RWPE1 (cell line): ENCODE results near the gene KCNG2.

Experiments used
- CTCF ChIA-PET: fragments of 350-600 bp; sonication (Branson Sonifier 250); formaldehyde crosslinking; extraction: SDS; loops from one replicate; lab custom pipeline; 2021; lab: Yijun Ruan, JAX
- POLR2A ChIA-PET: fragments of 400-600 bp; formaldehyde crosslinking; extraction: SDS; loops from one replicate; lab custom pipeline; 2020; ENCODE audit warnings: antibody characterized with exemption; ENCODE audit not compliant: low non-redundant PET; lab: Yijun Ruan, JAX
- DNase-seq: peaks from one replicate; pipeline ENCODE4 v3.0.0; 2012; ENCODE audit warnings: low spot score
- H3K27ac ChIP-seq: fragments of 450-650 bp; 2 replicates; pipeline ENCODE4 v1.5.1; 2017
- TF ChIP-seq, protein P1 (sequence below): fragments of 450-650 bp; conservative IDR thresholded peaks from 2 replicates; pipeline ENCODE4 v1.5.1; 2017; ENCODE audit warnings: low read depth, mild to moderate bottlenecking

Gene KCNG2

DNA sequence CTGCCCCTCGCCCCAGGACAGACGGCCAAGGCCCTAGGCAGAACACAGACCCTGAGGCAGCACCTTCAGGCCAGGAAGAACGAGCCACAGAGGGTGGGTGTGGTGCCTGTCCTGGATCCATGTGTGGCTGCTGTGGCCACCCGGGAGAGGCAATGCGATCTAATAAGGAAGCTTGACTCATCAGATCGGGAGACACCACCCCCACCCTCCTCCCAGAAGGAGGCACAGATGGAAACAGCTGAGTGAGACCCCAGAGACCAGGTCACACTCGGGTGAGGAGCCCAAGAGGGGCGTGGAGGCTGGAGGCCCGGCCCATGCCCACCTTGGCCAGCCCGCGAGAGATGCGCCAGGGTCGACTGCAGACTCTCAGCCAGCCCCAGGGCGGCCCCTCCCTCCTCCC lies 20.3 kb downstream of the KCNG2 start:
- POLR2A ChIA-PET = interaction anchor here (0.6 kb wide), 1 partner anchor 106 kb away, joined by 5 read pairs; no protein-coding TSS in a partner anchor
- TF ChIP-seq, protein P1, sequence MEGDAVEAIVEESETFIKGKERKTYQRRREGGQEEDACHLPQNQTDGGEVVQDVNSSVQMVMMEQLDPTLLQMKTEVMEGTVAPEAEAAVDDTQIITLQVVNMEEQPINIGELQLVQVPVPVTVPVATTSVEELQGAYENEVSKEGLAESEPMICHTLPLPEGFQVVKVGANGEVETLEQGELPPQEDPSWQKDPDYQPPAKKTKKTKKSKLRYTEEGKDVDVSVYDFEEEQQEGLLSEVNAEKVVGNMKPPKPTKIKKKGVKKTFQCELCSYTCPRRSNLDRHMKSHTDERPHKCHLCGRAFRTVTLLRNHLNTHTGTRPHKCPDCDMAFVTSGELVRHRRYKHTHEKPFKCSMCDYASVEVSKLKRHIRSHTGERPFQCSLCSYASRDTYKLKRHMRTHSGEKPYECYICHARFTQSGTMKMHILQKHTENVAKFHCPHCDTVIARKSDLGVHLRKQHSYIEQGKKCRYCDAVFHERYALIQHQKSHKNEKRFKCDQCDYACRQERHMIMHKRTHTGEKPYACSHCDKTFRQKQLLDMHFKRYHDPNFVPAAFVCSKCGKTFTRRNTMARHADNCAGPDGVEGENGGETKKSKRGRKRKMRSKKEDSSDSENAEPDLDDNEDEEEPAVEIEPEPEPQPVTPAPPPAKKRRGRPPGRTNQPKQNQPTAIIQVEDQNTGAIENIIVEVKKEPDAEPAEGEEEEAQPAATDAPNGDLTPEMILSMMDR = no peak
- DNase-seq = no peak
- no peak overlapping the region for H3K27ac ChIP-seq
- CTCF ChIA-PET = no interaction called here

DNA sequence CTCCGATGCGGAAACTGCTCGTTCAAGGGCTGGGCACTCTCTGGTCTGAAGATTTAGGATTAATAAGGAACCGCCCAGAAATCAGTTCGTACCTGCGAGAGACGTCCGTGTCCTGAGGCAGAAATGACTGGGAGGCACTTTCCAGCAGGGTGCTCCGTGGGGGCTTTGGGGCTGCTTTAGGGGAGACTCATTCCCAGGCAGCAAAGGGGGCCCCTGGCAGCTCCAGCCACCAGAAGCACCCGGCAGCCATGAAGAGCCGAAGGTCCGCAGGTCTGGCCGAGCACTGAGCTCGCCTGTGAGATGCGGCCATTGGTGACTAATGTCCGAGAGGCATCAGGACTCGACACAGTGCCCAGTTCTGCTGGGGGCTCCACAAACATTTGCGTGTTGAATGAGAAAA lies 20.9 kb downstream of the KCNG2 start:
- TF ChIP-seq, protein P1 = no peak
- CTCF ChIA-PET = no interaction called here
- no peak for DNase-seq
- no peak overlapping the region for H3K27ac ChIP-seq
- POLR2A ChIA-PET = no interaction called here

DNA sequence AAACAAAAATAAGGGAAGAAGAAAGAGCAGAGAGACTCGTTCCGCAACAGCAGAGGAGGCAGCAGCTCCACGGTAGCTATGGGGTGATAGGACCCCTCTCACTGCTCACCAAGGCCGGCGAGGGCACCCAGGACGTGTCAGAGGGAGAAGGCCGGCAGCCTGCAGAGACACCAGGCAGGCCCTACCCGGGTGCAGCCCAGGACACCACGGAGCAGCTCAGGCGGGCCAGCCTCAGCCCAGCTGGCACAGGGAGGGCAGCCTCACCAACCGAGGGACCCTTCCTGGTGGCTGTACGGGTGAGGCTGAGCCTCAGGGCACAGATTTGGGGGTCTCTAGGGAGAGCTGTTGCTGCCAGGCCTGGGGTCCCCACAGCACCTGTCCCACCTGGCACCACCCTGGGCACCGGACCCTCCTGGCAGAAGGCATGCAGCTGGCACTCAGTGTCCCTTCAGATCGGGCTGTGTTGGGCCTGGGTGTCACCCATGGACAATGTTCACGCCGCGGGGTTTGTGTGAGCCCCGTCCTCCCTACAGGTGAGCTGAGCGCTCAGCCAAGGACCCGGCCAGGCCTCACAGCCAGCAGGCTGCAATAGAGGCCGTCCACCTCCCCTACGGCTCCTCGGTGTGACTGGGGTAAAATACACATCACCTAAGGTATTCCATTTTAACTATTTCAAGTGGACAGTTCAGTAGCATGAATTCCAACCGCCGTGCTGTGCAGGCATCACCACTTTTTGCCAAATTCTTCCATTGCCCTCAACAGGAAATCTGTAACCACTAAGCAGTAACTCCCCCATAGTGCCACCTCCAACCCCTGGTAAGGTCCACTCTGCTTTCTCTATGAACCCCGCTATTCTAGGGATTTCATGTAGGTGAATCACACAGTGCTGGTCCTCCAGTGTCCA lies 21.6 kb downstream of the KCNG2 start:
- POLR2A ChIA-PET = no interaction called here
- no peak overlapping the region for H3K27ac ChIP-seq
- DNase-seq = no peak
- CTCF ChIA-PET = no interaction called here
- TF ChIP-seq, protein P1 = no peak

DNA sequence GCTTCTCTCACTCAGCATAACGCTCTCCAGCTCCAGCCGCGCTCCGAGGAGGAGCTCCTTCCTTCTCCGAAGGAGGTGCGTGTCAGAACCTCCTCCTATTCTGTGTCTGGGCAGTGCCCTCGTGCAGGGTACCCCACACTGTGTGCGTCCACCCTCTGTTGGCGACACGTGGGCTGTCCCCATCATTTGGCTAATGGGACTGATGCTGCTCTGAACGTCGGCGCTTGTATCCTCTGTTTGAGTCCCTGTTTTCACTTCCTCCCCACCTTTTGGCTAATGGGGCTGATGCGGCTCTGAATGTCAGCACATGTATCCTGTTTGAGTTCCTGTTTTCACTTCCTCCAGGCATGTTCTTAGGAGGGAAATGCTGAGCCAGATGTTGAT lies 22.2 kb downstream of the KCNG2 start:
- DNase-seq = no peak
- TF ChIP-seq, protein P1 = no peak
- CTCF ChIA-PET = interaction anchor here (0.8 kb wide), 1 partner anchor 1474 kb away, joined by 3 read pairs; no protein-coding TSS in a partner anchor
- POLR2A ChIA-PET = no interaction called here
- H3K27ac ChIP-seq = no peak overlapping the region

DNA sequence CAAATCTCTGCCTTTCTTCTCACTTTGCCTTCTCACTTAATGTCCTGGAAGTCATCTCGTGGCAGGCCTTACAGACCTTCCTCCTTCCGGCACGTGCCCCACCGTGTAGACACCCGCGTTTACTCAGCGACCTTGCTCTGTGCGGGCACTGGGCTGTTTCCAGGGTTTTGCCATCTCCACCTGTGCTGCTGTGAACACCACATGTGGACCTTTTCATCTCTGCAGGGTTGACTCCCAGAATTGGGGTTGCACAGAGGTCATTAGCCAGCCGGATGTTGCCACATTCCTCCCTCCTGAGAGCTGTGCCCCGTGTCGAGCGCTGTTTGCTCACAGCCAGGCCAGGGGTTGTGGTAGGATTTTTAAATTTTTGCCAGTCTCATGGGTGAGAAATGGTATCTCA lies 25.4 kb downstream of the KCNG2 start:
- TF ChIP-seq, protein P1 = no peak
- ChIA-PET POLR2A (no interaction called here), CTCF (no interaction called here)
- DNase-seq = no peak
- no peak overlapping the region for H3K27ac ChIP-seq

DNA sequence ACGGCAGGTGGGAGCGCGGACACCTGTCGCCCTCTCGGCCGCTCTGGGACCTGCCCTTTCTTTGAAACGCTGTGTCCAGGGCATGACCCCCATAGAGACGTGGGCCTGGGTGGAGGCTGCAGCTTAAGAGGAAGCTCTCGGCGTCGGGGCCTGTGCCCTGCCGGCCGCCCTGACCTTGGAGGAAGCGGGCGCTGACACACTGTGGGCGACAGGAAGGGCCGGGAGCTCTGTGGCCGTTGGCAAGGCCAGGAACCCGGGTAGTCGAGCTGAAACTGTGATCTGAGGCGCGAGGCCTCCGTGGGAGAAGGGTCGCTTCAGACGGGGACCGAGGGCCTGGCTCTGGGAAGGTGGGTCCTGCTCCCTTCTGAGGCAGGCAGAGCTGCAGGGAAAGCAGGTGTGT lies 28.2 kb downstream of the KCNG2 start:
- DNase-seq = no peak
- CTCF ChIA-PET = no interaction called here
- POLR2A ChIA-PET = no interaction called here

More for the DNA sequence above, 28.2 kb downstream of the KCNG2 start:
- TF ChIP-seq, protein P1 = no peak
- H3K27ac ChIP-seq = no peak overlapping the region
